Activated CD4-positive, alpha-beta T cell treated with anti-CD3 and anti-CD28 coated beads, Interleukin-2, amount 50 U/mL, for 4 hours (primary cell): ENCODE data around the gene ZDHHC17.

Source experiments
- DNase-seq, 2 experiments: peaks; one replicate each; pipeline ENCODE4 v3.0.0-alpha.2; 2020

ZDHHC17 gene

DNA sequence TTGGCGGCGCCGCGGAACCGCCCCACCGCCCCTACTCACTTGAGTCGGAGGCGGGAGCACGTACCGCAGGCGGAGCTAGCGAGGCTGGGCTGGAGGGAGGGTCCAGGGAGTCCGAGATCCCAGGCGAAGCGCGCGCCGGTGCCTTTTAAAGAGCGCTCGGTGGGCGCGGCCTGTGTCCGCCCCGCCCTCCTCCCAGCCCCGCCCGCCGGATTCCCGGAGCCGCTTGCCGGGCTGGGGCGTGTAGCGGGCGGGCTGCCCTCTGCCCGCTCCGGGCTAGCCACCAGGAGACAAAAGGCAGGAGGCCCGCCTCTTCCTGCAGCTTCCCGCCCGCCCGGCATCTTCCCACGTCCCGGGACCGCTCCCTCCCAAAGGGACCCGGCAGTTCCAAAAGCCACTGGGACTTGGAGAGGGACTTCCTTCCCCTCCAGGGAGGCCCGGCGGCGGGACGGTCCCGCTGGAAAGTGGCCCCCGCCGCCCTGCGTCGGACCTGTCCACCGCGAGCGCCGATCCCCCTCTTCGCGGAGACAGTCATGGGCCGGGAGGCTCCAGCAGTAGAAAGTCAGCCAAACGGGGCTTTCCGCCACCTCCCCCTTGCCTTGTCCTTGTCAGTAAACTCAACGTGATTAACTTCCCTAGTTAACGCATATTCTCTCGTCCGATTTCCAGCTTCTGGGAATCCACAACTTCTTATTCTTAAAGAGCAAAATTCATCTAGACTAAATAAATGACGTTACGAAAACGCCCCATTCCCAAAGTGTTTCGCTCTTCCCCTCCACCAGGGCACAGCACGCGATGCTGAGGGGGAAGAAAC lies 115.2 kb downstream of the ZDHHC17 start, which contains the start of gene CSRP2:
TSS of gene CSRP2 (minus strand) at position 121 of the 811 bp plus-strand sequence. CDS start 12,759 bp downstream, outside the sequence.
- DNase-seq, result peak; percentile 26 to 31

DNA sequence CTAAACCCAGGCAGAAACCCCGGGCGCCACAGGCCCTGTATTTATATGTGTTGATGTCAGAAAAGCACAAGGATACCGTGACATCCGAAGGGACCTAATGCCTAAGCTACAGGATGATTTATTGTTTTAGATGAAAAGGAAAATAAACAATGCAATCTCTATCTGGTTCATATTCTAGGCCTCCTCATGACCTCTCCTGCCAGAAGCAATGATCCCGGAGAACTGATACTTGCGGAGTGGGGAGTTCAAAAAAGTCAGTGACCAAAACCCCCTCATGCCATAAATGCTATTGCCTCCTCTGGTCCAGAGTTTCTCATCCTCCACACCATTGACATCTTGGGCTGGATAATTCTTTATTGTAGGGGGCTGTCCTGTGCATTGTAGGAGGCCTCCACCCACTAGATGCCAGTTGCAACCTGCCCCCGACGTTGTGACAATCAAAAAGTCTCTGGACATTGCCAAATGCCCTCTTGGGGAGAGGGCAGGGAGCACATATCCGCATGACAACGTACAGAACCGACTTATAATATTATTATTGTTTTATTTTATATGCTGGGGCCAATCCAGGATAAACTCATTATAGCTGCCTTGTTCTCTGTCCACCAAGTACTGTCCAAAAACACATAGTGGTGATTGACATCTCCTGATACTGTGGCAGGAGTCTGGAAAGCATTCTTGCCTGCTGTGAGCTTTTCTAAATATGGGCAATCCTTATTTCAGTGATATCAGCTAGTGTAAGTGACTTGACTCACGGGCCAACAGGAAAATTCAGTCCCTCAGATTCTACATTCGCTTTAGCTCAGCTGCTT lies 116.0 kb downstream of the ZDHHC17 start:
- no peak for DNase-seq

DNA sequence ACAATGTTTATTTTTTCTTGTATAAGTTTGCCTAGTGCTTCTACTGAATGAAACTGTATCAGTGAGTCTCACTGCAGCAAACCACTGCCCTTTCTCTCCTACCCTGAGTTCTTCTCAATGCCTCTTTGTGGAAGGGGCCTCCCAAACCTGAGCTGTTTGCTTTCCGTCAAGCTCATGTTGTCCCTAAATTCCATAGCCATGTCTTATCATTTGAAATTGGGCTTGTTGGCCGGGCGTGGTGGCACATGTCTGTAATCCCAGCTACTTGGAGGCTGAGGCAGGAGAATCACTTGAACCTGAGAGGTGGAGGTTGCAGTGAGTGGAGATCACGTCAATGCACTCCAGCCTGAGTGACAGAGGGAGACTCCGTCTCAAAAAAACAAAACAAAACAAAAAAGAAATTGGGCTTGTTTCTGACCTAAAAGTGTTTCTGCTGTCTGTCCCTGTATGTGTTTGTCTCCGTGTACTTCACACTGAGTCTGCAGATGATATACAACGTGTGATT lies 116.7 kb downstream of the ZDHHC17 start:
- no peak for DNase-seq

DNA sequence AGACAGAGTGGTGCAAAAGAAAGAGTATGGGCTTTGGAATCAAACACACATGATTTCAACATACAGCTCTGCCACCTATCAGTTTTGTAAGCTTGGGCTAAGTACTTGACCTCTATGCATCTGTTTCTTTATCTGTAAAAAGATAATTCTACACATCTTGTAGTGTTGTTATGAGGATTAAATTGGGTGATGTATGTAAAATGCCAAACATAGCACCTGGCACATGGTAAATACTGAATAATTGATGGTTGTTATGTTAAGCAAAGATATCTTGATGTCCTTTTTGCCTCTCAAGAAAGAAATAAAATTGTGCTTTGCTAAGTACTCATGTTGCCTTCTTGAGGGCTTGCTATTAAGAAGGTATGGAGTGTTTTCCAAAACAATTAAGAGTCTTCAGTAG lies 117.2 kb downstream of the ZDHHC17 start:
- no peak for DNase-seq

DNA sequence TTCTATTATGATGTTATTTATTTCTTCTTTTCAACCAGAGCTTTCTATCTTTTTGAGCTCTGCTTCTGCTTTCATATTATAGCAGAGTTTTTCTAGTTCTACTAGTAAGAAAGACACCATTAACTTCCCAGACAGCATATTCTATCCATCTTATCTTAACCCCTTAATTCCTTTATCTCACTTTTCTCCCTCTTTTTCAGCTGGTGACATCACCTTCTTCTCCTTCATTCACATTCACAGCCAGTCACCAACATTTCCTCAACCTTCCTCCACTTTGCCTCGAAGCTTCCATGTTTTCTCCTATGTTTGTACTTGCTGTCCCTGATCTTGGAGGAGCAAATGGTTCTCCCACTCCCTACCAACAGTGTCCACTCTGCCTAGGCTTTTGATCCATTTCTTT lies 118.5 kb downstream of the ZDHHC17 start:
- no peak for DNase-seq

DNA sequence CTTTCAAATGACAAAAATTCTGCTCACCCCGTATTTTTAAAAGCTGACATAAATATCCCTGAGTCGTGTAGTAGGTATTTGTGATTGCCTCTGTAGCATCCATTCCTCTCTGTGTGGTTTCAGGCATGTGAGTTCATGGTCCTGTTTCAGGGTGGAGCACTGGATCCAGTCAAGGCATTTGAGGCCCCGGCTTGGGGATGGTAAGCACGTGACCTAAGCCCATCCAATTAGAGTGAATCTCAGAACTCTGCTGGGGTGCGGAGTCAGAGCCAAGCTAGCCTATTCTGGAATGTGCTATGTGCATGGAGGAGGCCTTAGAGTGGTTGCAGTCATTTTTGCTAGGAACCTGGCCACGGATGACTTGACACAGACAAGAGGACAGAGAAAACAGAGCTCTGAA lies 119.2 kb downstream of the ZDHHC17 start:
- no peak for DNase-seq

DNA sequence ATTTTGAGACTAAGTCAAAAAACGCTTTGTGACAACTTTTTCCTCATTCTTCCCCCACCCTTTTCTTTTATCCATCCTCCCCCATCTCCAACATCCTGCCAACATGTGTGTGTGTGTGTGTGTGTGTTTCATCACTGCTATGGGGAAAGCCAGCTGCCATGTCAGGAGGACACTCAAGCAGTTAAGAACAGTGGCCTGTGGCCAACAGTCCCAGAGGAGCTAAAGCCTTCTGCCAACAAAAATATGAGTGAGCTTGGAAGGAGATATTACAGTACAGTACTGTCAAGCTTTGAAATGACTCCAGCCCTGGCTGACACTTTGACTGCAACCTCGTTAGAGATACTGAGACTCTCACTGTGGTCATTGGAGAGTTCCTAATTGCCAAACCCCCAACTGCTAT lies 119.9 kb downstream of the ZDHHC17 start:
- DNase-seq, result no peak

DNA sequence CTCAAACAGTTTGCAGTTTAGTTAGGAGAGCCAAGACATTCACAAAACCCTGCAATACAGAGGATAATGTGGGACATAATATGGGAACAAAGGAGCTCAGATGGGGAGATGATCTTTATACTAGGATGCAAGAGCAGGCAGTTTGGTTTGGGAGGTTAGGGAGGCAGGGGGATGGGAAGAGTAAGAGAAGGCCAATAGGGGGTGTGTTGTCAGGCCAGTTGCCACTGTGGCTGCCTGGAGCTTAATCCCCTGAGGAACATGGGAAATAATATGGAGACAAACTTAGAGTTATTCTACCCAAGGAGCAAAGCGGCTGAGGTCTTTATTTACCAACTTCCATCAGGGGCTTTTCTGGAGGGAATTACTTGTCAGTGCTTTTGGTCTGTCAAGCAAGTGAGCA lies 124.9 kb downstream of the ZDHHC17 start:
- no peak for DNase-seq

DNA sequence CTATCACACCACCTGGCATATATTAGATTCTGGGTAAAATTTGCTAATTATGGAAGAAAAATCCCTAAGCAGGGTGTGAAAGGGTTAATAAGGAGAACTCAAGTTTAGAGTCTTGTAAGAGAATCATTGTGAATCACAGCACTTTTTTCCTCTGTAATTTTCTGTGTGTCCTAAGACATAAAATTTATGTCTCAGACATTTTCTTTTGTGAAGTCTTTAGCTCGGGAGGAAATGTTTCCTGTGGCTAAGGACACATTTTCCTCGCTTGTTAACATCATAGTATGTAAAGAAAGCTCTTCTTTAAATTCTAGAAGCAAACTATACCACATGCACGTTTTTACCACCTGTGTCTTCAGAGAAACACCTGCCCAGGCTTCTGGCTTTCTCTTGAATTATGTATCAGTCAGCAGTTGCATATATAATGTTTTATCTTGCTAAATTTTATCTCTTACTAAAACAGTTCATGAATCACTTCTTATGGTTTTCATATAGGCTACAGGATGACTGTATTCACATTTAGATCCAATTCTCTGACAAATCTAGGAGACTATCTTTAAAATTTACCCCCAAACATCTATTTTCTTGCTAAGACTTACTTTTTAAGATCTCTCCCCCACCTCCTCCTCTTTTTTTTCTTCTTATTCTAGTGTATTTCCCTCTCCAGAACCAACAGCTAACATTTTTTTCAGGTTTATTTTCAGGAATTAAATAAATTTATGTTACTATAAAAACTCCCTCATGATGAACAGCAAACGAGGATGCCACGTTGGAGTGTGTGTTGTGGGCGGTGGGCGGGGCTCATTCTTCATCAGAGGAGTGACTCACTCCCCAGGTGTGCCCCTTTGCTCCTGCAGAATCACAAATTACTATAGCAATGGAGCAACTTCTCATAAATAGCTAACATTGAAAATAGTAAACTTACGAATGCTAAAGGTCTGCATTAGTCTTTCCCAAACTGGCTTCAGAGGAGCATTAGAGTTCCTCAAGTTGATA lies 126.5 kb downstream of the ZDHHC17 start:
- peak; percentile 46 to 47 for DNase-seq

DNA sequence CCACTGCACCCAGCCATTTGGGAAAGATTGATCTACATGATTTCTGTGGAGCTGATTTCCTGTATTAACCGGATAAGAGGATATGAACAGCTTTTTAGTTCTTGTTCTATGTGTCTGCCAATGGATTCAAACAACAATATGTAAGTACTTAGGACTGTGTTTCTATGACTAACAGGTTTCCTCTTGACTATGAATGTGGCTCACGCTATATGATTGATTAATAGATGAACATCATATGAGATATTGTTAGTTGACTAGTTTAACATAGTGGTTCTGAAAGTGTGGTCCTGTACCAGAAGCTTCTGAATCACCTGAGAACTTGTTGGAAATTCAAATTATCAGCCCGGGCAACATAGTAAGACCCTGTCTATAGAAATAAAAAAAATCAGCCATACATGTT lies 127.7 kb downstream of the ZDHHC17 start:
- no peak for DNase-seq

DNA sequence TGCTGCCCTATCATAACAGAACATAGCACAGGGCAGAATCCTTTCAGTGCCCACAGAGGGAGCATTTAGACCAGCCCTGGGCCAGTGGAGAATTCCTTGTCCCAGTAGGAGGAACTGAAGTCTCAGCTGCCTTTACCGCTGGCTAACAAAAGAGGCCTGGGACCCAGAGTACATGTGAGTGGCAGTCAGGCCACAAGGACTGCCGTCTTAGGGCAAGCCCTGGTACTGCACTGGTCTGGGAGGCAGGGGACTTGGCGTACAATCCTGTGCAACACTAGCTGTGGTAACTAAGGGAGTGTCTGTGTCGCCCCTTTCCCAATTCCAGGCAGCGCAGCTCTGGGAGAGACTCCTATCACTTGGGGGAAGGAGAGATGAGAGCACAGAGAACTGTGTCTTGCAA lies 131.9 kb downstream of the ZDHHC17 start:
- DNase-seq, result no peak

DNA sequence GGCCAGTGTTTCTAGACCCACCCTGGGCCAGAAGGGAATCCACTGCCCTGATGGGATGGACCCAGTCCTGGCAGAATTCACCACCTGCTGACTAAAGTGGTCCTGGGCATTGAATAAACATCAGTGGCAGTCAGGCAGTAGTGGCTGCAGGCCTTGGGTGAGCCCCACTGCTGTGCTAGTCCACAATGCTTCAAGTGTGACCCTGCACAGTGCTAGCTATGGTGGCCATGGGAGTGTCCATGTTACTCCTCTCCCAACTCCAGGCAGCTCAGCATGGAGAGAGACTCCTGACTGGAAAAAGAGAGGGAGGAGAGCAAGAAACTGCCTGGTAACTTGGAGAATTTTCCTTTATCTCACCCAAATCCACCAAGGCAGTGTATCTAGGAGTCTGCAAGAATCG lies 132.4 kb downstream of the ZDHHC17 start:
- DNase-seq, result no peak

DNA sequence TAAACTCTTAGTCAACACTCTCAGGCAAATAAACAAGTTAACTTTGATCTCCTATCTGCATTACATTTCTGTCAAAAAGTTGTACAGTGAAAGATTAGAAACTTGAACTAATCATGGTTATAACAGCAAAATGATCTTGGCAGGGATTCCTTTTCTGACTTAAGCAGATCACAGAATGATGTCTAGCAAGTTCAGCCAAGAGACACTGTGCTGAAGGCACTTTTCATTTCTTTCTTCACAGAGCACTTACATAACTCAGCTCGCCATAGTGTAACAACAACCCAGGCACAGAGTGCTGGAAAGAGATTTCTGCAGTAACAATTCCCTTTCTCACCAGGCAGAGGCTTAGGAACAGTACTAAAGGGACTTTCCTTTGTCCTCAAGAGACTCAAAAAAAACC lies 134.5 kb downstream of the ZDHHC17 start:
- DNase-seq, result no peak

DNA sequence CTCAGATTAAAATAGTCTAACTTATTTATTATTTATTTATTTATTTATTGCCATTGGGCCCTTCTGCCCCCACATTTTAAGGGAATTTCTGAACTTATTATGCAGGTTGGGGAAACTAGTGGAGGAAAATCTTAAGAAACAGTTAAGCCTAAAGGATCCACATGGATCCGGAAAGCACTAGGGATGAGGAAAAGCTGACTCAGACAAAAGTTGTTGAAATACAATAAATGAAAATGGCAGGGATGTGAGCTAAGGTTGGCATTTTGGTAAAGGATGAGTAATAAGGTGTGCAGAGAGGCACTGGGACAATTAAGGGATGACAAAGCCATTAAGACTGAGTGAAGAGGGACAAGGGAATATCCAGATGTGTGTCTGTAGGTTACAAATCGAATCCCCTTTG lies 135.6 kb downstream of the ZDHHC17 start:
- no peak for DNase-seq

DNA sequence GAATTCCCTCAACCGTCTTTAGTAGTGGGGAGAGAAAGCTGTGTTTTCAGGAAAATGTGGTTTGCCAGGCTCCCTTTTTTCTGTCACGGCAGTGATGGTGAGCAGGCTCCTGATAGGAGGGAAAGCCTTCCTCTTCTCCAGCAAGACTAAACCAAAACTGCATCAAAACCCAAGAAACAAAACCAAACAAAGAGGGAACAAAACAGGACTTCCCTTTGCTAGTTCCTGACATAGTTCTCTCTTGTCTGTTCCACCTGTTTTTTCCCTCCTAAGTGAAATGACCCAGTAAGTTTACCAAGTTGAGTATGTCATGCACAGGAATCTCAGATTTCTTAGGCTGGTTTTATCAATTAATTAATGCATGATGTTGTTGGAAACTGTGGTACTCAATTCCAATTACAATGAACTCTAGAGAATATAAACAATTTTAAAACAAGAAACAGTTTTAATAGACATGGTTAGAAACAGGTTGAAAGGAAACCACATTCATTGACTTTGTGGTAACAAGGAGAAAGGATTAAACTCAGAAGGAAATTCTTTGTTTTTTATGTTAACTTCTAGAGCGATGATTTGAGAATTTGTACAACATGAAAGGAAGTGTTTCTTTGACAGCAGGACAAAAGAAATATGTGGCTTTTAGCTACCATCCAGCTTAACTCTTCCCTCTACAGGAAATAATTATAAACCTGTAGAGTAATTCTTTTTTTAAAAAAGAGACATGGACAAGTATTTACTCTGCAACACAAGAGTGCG lies 137.9 kb downstream of the ZDHHC17 start:
- DNase-seq, result no peak
